Activated T-helper 1 cell treated with Interleukin-2 at 50 U/mL for 16 hours (primary cell): ENCODE measurements around the gene DGCR2.
"Not testable (repeated sequence)": the region's sequence is repeated elsewhere in the genome, so short reads cannot be mapped to it uniquely, and the experiment has no call there.

Experiments used
- DNase-seq: peaks from one replicate; pipeline ENCODE4 v3.0.0-alpha.2; 2020; ENCODE audit warnings: low read depth

Gene DGCR2

DNA sequence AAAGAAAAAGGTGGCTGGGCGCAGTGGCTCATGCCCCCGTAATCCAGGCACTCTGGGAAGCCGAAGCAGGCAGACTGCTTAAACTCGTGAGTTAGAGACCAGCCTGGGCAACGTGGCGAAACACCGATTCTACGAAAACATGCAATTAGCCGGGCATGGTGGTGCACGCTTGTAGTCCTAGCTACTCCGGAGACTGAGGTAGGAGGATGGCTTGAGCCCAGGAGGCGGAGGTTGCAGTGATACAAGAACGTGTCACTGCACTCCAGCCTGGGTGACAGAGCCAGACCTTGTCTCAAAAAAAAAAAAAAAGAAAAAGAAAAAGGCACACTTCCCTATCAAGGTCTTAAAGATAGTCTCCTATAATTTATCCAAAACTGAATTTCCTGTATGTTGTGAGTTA is 39.4 kb downstream of the DGCR2 start:
- no peak for DNase-seq

DNA sequence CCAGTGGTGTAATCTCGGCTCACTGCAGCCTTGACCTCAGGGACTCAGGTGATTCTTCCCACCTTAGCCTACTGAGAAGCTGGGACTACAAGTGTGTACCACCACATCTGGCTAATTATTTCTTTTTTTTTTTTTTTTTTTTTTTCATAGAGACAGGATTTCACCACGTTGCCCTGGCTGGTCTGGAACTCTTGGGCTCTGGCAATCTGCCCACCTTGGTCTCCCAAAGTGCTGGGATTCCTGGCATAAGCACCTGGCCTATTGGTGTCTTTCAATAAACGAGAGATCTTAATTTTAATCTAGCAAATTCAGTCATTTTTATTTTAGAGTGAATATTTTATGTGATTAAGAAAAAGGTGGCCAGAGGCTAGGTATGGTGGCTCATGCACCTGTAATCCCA is 40.1 kb downstream of the DGCR2 start:
- no peak for DNase-seq

DNA sequence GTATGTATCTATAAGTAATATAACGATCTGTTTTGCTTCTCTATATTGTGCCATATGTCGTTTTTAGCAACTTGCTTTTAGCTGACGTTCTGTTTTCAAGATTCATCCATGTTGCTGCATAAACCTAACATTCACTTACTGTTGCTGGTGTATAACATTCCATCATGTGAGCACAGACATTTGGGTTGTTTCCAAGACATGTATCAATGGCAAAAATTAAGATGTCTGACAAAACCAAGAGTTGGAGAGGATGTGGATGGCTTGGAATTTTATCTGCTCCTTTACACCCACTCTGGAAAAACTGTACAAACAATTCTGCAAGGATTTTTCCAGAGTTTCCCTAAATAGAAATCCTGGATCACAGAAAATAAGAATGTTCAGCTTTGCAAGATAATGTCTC is 40.9 kb downstream of the DGCR2 start:
- no peak for DNase-seq

DNA sequence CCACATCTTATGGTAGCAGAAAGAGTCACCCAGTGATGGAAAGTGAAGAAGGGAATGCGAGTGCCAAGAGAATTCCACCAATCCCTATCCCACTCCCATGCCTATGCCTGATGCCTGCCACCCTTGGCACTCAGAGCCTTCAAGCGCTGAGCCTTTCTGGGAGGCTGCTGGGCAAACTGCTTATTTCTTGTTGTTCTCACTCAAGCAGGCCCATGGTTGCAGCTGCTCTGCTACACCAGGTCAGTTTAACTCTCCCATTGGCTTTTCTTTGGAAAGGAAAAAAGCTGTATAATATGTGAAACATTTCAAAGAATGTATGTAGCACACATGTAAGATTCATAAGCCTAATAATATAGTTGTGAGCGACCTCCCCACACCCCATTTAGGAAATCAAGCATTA is 41.4 kb downstream of the DGCR2 start:
- DNase-seq, result no peak

DNA sequence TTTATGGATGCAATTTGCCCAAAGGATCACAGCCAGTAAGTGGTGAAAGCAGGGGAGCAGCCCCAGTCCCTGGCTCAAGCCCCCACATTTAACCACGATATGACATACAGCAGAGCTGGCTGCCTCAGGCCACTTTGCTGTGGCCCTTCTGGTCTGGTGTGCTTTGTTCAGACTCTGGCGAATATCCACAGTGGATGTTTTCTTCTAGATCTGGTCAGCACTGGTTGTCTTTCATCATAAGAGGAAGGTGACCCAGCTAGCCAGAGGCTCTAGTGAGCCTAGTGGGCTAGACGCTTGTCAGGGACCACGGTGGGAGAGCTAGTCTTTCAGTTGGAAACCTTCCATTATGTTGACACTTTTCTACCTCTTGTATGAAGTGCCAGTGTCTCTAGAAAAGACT is 42.5 kb downstream of the DGCR2 start:
- DNase-seq, result no peak

DNA sequence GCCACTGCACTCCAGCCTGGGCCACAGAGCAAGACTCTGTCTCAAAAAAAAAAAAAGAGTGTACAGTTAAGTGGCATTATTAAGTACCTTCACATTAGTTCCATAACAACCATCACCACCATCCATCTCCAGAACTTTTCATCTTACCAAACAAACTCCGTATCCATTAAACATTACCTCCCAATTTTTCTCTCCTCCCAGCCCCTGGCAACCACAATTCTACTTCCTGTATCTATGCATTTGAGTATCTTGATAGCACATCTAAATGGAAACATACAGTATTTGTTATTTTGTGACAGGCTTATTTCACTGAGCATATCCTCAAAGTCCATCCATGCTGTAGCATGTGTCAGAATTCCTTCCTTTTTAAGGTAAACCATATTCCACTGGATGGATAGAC is 46.8 kb downstream of the DGCR2 start:
- DNase-seq, result no peak

DNA sequence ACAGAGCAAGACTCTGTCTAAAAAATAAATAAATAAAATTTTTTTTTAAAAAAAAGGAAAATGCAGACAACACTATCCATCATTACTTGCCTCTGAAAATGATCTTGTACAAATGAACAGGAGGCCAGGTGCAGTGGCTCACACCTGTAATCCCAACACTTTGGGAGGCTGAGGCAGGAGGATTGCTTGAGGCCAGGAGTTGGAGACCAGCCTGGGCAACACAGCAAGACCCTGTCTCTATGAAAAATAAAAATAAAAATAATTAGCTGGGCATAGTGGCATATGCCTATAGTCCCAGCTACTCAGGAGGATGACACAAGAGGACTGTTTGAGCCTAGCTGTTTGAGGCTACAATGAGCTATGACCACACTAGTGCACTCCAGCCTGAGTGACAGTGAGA is 49.4 kb downstream of the DGCR2 start:
- not testable (repeated sequence) for DNase-seq

DNA sequence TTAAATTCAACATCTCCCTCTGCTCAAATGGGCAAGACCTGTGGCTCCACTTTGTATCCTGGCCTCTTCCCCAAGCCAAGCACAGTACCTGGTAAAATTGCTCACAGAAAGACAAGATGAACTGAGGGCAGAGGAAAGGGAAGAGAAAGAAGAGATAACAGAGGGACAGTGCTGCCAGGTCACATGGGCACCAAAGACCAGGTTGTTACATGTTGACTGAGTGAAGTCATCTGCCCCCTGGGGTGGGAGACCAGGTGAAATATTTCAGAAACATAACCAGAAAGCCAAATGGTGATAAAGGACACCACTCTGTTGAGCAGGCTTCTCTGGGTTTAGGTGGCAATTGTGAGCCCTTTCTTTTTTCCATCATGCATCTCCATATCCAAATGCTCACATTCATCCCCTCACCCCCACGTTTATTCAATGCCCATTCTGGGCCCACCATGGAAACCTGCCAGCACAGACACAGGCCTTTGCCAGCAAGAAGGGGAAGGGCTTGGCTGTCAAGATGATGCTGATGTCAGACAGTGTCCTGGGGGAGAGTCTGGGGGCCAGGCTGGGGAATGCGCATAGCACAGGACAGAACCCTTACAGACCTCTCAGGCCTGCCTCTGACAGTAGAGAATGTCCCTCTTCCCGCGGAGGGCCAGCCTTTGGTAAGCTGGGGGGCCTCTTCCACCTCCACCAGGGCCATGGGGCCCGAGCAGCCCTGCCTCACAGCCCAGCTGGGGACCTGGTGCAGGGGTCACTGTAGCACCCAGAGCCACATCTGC is 51.6 kb downstream of the DGCR2 start:
- DNase-seq, result no peak

DNA sequence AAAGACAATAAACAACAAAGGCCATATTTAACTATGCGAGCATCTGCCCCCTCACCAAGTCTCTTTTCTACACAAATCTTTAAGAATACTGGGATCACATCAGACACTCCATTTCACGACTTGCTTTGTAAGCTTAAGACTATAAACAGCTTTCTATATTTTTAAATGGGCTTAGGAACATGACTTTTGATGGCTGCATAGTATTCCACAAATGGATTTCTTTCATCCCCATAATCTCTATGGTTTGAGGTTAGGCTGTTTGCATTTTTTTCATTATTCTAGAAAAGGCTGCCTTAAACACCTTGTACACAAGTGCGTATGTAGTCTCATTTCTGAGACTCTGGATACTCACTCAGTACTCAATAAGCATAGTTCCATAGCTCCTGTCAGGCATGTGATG is 52.8 kb downstream of the DGCR2 start:
- no peak for DNase-seq

DNA sequence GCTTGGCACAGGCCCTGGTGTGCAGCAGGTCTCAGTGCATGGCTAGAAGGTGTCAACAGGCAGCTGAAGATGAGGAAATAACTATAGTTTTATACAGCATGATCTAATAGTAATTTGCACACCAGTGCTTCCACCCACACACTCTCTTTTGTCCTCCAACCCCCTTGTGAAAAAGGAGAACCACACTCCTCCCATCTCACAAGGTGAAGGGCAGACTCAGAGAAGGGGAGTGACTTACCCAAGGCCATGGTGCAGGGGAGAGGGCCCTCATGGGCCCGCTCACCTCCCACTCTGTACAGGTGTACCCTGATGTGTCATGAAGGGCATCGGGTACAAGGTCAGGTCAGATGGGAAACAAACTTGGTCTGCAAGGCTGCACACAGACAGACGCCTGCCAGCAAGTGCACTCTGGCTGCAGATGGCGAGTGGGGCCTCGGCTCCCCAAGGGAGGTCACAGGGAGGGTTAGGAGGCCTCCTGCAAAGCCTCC is 53.4 kb downstream of the DGCR2 start:
- DNase-seq, result no peak

DNA sequence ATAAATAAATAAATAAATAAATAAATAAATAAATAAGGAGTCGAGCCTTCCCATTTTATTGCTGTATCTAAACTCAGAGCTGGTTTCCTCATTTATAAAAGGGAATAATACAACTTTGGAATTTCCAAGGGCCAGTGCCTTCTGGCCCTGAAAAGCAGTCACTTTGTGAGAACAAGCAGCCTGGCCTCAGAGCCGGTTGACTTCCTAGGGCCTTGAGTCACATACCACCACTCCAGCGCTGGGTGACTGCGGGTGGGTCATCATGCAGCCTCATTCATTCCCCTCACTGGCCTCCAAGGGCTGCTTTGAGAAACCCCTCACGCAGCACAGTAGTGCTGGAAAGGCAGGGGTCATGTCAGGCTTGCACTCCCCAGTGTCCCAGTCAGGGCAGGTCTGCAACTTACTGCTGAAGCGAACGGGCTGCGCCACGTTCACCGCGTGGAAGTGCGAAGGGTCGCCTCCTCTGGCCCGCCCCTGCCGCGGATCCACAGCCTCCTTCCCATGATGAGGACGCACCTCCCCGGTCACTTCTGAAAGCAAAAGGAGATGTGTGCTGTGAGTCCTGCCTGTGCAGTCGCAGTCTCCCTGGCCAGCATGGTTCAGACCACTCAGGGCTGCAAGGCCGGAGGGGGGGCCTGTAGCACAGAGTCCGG is 54.4 kb downstream of the DGCR2 start:
- DNase-seq, result no peak

DNA sequence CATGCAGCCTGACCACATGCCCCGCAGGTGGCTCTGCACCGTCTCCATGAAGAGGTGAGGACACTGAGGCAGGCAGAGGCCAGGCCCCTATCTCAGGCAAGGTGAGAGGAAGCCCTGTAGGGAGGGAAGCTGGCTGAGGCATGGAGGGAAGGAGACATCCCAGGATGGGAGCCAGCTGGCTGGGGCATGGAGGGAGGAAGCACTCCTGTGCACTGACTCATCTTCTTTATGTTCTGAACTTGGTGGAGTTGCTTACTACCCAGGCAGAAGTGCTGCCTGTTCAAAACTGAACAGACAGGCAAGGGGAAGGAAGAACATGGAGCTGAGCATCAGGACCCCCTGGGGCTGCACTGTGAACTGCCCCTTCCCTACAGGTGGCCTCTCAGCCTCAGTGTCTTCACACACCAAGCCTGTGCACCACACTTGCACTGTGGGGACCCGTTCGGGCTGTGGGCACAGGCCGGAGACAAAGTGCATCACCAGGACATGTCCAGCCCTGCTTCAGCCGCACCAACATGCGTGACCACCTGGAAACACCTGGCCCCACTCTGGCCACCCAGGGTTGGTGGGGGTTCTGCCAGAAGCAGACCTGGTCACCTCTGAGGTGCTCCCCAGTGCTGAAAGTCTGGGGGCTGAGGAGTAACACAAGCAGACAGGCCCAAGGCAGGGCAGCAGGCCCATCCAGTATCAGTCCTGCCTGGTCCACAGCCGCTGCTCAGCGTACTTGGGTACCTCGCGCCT is 55.5 kb downstream of the DGCR2 start:
- DNase-seq, result no peak

DNA sequence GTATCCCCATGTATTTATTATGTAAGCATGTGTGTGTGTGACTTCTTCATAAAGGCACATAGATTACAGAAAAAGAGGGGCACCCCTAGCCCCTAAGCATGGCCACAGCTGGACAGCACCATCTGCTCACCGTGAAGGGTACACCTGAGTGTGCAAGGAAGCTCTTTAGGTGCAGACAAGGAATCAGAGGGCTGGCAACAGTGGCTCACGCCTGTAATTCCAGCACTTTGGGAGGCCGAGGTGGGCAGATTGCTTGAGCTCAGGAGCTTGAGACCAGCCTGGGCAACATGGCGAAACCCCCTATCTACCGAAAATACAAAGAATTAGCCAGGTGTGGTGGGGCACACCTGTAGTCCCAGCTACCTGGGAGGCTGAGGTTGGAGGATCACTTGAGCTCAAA is 56.3 kb downstream of the DGCR2 start:
- DNase-seq, result no peak

DNA sequence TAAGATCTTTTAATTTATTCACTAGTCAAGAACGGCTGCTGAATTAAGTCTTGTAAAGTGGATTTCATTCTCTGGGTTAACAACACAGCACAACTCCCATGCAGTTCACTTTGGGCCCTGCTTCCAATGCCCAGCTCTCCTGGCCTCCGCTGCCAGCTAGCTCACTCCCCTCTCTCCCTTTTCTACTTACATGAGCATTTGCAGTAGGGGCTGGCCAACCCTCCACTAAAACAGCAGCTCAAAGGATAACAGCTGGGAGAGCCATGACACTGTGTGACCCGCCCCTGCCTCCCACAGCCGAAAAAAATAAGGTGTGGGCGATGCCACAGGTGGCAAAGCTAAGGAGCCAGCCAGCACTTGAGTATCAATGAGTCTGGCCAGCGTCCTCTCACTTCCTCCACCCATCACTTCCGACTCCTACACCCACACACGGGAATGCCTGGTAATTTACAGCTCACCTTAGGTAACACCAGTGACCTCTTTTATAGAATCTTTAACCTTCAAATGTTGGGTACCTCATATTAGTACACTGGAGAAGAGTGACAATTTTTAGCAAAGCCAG is 56.8 kb downstream of the DGCR2 start:
- no peak for DNase-seq

DNA sequence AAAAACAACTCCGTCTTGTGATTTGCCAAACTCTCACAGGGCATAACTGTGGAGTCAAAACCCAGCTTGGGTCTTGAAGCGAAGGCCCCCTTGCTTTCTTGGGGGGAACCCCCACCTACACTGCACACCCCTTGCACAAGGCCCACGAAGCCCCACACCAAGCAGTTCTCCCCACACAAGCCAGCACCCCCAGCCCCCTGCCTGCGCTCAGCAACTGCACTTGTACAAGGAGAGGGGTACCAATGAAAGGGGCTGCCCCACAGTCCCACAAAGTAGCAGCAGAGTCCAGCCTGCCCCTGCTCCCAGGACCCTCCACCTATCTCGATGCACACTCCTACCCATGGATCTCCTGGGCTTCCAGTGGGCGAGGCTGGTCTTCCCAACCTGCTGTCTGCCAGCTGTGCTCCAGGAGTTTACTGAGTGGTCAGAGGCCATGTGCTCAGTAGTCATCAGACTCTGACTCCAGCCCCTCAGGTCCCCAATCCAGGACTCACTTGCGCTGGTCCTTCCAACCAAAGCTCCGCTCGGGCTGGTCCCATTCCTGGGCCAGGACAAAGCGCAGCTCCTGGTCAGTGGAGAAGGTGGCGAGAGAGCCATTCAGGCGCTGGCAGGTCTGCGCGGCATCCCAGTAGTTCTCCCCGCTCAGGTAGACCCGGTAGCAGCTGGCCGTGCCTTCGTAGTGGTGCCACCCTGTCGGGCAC is 57.7 kb downstream of the DGCR2 start:
- no peak for DNase-seq

DNA sequence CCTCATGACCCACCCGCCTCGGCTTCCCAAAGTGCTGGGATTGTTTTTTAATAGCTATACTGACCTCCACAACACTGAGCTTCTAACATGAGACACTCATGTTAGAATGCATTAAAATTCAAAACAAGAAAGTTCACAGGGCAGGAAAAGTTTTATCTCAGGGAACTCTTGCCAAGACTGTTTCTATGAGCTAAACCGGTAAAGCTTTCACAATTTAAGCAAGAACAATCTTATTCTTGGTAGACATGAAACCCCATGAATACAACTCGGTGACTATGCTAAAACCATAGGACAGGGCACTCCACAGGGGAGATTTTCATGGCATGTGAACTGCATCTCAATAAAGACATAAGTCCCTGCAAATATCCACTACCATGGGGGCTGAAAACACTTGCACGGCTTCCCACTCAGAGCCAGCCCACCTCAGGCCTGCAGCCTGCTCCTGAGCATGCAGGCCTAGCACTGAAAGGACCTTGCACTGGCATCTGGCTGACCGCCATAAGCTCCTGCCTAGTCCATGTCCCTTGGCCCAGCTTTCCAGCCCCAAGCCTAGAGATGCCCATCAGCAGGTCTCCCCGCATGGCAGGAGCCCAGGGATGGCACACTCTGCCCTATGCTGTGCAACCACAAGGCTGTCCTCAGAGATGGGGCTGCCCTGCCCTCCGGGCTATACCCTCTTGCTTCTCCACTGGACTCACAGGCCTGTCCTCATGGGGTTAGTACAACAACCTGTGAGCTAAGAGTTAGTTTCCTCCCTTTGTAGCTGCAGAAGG is 58.4 kb downstream of the DGCR2 start:
- DNase-seq, result no peak

DNA sequence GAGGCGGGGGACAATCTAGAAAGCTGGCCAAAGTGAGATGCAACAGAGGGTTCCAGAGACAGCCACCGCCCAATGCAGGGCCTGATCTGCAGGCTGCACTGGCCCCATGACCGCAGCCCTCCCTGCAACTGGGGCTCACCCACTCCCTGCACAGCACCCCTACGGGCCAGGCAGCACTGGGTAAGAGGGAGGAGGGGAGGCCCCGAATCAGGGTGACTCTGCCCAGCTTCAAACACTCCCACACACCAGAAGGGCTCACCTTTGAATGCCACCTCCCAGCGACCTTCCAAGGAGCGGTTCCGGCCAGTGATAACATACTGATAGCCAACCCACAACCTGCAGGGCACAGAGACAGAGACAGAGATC is 59.3 kb downstream of the DGCR2 start:
- DNase-seq, result no peak

DNA sequence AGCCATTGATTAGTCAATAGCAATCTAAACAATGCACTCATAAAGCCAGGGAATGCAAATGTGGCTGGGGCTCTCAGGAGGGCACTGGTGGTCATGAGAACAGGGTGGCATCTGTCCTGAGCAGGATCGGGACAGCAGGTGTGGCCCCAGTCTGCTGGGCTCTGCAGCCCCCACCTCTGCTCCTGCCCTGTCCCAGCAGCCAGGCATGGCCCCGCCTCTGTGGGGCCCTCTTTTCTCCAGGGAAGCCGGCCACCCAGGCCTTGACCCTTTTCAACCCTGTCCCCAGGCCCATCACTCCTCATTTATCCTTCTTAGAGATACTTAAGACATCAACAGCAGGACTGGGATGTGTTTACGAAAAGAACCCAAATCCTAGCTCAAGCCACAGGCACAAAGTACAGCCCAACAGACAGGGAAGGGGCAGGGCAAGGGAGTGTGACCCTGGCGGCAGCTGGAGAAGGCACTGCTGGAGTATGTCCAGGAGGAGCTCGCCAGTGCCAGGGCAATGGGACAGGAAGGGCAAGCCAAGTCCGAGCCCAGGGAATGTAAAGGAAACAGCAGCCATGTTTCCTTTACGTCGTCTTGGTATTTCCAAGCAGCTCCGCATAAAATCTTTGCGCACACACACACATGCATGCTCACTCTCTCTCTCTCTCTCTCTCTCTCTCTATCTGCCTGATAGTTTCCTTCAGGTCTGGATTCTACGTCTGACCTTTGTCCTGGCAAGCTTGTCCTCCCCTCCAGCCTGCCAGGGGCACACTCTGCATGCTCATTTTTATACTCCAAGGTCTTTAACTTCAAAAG is 59.9 kb downstream of the DGCR2 start:
- DNase-seq, result no peak

DNA sequence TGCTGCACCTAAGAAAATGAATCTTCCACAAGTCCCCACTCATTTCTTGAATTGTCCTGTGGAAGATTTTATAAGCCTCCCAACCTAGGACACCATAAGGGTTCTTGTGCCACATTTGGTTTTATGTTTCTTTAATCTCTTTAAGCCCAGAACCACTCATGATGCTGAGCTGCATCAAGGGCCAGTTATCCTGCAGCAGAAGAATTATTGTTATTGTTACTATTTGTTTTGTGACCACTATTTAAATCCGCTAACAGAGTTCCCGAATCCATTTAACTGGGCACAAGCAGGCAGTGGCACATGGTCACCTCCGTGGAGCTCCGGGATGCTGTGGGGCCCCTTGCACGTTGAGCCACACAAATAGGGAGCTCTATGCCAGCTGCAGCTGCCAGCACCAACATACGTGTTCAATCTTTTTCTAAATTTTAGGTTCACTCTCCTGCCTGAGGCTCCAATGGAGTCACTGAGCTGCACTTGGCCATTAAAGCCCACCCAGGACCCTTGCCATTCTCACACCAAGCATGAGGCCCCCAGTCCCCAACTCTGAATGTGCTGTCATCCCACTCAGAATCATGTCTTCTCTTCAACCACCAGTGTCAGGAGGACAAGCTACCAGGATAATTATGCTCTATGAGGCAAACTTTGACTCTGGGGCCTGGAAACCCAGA is 60.6 kb downstream of the DGCR2 start:
- DNase-seq, result no peak
